GM18517 (cell line): ENCODE results near the gene BICRA.
"Not testable (repeated sequence)": the region's sequence is repeated elsewhere in the genome, so short reads cannot be mapped to it uniquely, and the experiment has no call there.

Experiments used
- ATAC-seq: cut with Tn5 transposase; IDR thresholded peaks from one replicate; pipeline ENCODE4 v1.9.1; 2021; ENCODE audit warnings: mild to moderate bottlenecking, moderate library complexity; ENCODE audit not compliant: unreplicated experiment

BICRA gene

DNA sequence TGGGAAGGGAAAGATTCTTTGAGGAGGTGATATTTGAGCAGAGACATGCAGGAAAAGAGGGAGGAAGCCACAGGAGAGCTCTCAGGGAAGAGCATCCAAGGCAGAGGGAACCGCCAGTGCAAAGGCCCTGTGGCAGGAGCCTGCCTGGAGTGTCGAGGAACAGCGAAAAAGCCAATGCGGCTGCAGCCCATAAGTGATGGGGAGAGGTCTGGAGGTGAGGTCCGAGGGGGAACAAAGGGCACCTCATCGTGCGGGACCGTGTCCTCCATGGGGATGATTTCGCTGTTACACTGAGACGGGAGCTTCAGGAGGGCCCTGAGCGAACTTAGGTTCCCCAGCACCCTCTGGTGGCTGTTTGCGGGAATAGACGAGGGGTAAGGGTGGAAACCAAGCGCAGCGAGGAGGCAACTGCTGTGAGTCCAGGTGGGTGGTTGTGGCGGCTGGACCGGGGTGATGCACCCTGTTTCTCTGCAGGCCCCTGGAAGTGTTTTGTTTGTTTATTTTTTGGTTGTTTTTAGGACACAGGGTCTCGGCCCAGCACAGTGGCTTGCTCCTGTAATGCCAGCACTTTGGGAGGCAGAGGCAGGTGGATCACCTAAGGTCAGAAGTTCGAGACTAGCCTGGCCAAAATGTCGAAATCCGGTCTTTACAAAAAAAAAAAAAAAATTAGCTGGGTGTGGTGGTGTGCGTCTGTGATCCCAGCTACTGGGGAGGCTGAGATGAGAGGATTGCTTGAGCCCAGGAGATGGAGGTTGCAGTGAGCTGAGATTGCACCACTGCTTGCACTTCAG is 98.4 kb downstream of the BICRA start:
- ATAC-seq: no peak

GRCh38 chr19:47711652-47712242 is 102.8 kb downstream of the BICRA start:
- ATAC-seq: no peak

- no peak for ATAC-seq
Measured at GRCh38 chr19:47713046-47714021, 104.4 kb downstream of the BICRA start, which contains the start of gene EHD2. Gene EHD2 (plus strand): TSS chr19:47713422. CDS start chr19:47716613, 3,191 bp downstream.

DNA sequence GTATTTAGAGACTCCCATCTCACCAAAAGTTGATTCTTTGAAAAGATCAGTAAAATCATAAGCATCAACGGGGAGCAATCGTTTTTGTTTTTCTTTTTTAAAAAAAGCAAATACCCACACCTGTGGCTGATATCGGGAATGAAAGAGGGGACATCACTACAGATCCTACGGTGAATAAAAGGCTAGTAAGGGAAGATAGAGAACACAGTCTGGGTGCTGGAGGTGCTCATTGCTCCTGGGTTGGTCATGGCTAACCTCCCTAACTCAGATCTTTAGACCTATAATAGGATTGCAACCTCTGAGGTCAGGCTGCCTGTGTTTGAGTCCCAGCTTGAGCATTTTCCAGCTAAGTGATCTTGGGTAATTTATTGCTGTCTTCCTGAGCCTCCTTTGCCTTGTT is 105.4 kb downstream of the BICRA start:
- ATAC-seq: no peak

DNA sequence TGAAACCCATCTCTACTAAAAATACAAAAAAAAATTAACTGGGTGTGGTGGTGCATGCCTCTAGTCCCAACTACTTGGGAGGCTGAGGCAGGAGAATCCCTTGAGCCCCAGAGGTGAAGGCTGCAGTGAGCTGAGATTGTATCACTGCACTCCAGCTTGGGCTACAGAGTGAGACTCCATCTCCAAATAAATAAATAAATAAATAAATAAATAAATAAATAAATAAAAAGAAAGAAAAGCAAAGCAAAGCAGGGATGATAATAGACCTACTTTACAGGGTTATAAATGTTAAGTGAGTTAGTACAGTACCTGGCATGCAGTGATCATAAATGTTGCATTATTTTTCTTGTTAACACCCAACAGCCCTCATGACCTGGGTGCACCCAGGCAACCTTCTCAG is 105.9 kb downstream of the BICRA start:
- ATAC-seq: not testable (repeated sequence)

DNA sequence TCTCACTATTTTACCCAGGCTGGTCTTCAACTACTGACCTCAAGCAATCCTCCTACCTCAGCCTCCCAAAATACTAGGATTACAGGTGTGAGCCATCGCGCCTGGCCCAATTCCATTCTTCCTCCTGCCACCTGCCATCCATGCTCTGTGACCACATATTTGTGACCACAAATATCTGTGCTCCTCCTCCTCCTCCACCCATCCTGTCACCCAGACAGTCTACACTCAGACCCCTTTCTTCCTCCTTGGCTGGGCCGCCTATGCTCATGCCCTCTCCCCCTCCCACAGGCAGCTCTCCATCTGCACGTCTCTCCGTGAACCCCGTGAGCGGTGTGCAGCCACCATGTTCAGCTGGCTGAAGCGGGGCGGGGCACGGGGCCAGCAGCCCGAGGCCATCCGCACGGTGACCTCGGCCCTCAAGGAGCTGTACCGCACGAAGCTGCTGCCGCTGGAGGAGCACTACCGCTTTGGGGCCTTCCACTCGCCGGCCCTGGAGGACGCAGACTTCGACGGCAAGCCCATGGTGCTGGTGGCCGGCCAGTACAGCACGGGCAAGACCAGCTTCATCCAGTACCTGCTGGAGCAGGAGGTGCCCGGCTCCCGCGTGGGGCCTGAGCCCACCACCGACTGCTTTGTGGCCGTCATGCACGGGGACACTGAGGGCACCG is 107.5 kb downstream of the BICRA start:
- no peak for ATAC-seq

- not testable (repeated sequence) for ATAC-seq
Measured at GRCh38 chr19:47718415-47719046, 109.6 kb downstream of the BICRA start.

- no peak for ATAC-seq
Measured at GRCh38 chr19:47719047-47719859, 110.3 kb downstream of the BICRA start.

DNA sequence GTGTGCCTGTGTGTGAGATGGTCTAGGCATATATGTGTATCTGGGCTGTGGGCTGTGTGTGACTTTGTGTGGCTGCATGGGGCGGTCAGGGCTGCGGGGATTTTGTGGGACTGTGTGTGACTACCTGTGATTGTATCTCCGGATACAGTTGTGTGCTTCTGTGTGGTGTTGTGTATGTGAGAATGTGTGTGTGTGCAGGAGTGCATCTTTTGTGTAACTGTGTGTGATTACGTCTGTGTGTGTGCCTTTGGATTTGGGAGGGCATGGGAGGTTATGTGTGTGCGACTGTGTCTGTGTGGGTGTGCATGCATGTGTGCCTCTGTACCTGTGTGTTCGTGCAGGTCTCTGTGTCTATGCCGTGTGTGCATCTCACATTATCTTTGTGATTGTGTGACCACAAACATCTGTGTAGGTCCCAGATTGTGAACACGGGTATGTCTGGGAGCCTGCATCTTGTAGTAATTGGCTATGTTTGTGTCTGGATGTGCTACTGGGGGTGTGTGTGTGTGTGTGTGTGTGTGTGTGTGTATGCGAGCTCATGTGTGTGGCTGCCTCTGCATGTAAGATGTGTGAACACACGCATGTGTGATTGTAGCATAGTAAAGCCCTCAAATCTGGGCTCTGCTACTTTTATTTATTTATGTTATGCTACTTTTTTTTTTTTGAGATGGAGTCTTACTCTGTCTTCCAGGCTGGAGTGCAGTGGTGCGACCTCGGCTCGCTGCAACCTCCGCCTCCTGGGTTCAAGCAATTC is 111.9 kb downstream of the BICRA start:
- no peak for ATAC-seq

DNA sequence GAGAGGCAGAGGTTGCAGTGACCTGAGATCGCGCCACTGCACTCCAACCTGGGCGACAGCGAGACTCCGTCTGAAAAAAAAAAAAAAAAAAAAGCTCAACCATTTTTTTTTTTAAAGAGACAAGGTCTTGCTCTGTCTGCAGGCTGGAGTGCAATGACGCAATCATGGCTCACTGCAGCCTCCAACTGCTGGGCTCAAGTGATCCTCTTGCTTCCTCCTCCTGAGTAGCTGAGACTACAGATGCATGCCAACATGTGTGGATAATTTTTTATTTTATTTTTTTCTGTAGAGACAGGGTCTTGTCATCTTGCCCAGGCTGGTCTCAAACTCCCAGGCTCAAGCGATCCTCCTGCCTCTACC is 114.6 kb downstream of the BICRA start:
- no peak for ATAC-seq

DNA sequence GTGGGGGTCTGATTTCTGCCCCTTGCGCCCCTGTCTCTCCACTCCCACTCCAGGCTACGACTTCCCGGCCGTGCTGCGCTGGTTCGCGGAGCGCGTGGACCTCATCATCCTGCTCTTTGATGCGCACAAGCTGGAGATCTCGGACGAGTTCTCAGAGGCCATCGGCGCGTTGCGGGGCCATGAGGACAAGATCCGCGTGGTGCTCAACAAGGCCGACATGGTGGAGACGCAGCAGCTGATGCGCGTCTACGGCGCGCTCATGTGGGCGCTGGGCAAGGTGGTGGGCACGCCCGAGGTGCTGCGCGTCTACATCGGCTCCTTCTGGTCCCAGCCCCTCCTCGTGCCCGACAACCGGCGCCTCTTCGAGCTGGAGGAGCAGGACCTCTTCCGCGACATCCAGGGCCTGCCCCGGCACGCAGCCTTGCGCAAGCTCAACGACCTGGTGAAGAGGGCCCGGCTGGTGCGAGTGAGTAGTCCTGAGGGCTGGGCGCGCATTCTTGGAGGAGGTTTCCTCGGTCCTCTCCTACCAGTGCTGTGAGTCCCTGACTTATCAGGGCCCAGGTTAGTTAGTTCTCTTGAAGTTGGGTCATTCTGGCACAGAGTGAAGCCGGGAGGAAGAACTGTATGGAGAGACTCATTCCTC is 116.9 kb downstream of the BICRA start:
- no peak for ATAC-seq

- ATAC-seq: no peak
Measured at GRCh38 chr19:47726467-47726866, 117.5 kb downstream of the BICRA start.

- ATAC-seq: not testable (repeated sequence)
Measured at GRCh38 chr19:47728295-47728694, 119.4 kb downstream of the BICRA start.

- ATAC-seq: no peak
Measured at GRCh38 chr19:47729468-47729798, 120.5 kb downstream of the BICRA start.

DNA sequence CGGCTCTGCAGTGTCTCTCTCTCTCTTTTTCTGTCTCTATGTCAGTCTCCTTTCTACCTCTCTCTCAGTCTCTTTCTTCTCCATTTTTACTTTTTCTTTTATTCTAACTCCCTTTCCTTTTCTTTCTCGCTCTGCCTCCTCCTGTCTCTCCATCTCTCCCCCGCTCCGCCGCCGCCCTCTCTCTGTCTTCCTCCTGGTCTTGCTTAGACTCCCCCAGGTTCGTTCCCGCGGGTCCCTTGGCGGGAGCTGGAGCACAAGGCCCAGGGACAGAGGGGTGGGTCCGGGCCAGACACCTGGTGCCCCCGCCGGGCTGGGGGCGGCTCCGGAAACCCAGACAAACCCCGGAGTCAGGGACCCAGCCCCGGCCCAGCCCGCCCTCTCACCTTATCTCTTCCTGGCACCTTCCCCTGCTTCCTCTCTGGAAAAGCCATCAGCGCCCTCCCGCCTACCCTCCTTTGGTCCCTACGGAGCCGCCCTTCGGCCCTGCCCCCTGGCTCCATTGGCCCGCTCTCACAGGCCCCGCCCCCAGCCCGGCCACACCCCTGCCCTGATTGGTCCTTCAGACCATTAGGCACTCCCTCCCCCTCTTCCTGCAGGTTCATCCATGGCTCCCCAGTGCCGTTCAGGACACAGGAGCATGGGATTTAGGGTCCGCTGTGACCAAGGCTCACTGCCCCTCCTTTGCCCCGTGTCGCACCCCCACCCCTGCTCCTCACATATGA is 121.0 kb downstream of the BICRA start:
- ATAC-seq: no peak

DNA sequence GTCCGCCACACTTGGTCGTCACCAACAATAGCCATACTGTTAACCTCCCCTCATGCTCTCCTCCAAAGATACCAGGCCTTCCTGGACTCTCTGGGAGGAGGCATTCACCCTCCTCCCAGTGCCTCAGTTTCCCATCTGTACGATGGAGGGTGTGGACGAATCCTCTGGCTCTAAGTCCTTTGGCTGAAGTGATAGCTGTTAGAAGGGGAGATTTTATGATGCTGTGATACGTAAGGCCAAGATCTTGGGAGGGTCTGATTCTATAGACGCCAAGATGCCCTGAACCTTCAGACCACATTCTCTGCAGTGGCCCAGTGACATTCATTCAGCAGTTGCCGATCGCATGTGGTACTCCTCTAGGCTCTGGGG is 121.6 kb downstream of the BICRA start:
- no peak for ATAC-seq

- ATAC-seq: no peak
Measured at GRCh38 chr19:47730910-47731309, 122.0 kb downstream of the BICRA start.

DNA sequence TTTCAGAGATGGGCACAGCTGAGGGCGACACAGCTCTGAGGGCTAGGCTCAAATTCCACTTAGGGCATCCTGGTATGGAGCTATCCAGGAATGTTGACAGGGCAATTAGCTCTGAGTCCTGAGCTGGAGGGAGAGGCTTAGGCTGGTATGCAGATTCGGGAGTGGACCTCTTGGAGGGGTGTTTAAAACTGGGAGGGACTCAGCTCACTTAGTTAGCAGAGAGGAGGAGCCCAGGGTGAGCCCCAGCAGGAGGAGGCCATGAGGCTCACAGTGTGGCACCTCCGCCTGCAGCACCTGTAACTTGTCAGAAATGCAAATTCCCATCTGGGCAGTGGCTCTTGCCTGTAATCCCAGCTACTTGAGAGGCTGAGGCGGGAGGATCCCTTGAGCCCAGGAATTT is 126.2 kb downstream of the BICRA start:
- ATAC-seq: no peak
